Body of pancreas (tissue), 4 donors: ENCODE measurements around the gene TLK2.

Experiments
- CTCF ChIP-seq, 7 experiments: fragments of 450-650 bp in 4 of 7; fragments of 200-600 bp in 3 of 7; sonication (generic) in 3 of 7; IDR thresholded peaks; one replicate each; pipeline ENCODE4 v1.5.1; 2016 to 2019; ENCODE audit warnings: antibody characterized with exemption in 7 of 7
- POLR2A ChIP-seq, 3 donors: fragments of 450-650 bp; IDR thresholded peaks; one replicate each; pipeline ENCODE4 v1.6.1; 2016; ENCODE audit warnings: antibody characterized with exemption in 3 of 3, mild to moderate bottlenecking in 2 of 3

- TF ChIP-seq CTCF (IDR thresholded peaks at IDR 0.05) (no peak), POLR2A (IDR thresholded peaks at IDR 0.05) (no peak)
Measured at GRCh38 chr17:62572488-62572887, 93.9 kb downstream of the TLK2 start.
